ENCODE measurements around the gene WDR88. TPM values are rescaled to one million over a fixed set of nuclear protein-coding genes. Genes with fewer than 3 reads are reported as not detected.
"Not testable (repeated sequence)": the region's sequence is repeated elsewhere in the genome, so short reads cannot be mapped to it uniquely, and the experiment has no call there.

Gene WDR88
- total RNA-seq, 4 donors from 2014 or later: not detected

- Histone ChIP-seq H3K36me3 (no peaks in the 10 kb centered on the region), H3K27ac (replicated peaks in 1 of 4) (no peak overlapping the region), H3K4me3 (no peak overlapping the region), H3K9me3 (no peaks in the 10 kb centered on the region), H3K27me3 (no peaks in the 10 kb centered on the region), H3K4me1 (no peaks in the 10 kb centered on the region)
- 87% methylated on average over 4 of the region's 4 CpGs for WGBS
- no peak for DNase-seq (ENCODE audit: extremely low spot score)
- TF ChIP-seq CTCF (IDR thresholded peaks at IDR 0.05) (no peak), POLR2AphosphoS5 (IDR thresholded peaks at IDR 0.05) (no peak), POLR2A (IDR thresholded peaks at IDR 0.05; ENCODE audit: low read depth) (no peak), EP300 (IDR thresholded peaks at IDR 0.05) (no peak)
- intact Hi-C loops (cut with DNase I): no loop called here
Measured at GRCh38 chr19:33159149-33159548, 27.2 kb downstream of the WDR88 start.

DNA sequence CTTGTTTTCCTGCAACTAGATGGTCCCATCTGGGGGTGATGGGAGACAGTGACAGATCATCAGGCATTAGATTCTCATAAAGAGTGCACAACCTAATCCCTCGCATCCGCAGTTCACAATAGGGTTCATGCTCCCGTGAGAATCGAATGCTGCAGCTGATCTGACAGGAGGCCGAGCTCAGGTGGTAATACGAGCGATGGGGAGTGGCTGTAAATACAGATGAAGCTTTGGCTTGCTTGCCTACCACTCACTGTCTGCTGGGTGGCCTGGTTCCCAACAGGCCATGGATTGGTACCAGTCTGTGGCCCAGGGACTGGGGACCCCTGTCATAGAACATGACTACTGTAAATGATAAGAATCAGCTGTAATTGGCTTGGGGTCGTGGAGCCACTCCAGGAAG lies 28.0 kb downstream of the WDR88 start:
- Histone ChIP-seq H3K4me1 (no peaks in the 10 kb centered on the region), H3K27ac (replicated peaks in 1 of 4) (no peak overlapping the region), H3K4me3 (no peak overlapping the region), H3K36me3 (no peaks in the 10 kb centered on the region), H3K9me3 (no peaks in the 10 kb centered on the region), H3K27me3 (no peaks in the 10 kb centered on the region)
- DNase-seq (ENCODE audit: extremely low spot score): no peak
- TF ChIP-seq POLR2A (IDR thresholded peaks at IDR 0.05; ENCODE audit: low read depth) (no peak), CTCF (IDR thresholded peaks at IDR 0.05) (no peak), POLR2AphosphoS5 (IDR thresholded peaks at IDR 0.05) (no peak), EP300 (IDR thresholded peaks at IDR 0.05) (no peak)
- WGBS: 80% methylated on average over 8 of the region's 8 CpGs
- intact Hi-C loops (cut with DNase I): no loop called here

DNA sequence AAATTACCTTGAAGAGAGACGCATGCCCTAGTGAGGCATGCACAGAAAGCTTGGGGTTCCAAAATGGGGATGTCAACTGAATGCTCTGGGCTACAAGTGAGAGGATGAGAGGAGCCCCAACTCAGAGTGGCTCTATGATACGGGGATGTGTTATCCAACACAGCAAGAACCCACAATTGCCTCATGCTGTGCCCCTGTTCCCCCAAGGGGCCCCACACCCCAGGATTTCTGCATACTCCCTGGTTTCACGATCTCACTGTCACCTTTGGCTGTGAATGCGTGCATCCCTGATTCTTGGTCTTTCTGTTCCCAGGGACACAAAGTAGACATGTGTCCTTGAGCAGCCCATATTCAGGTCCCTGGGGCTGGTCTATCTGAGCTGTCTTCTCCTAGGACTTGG lies 29.3 kb downstream of the WDR88 start:
- no peak for TF ChIP-seq CTCF (IDR thresholded peaks at IDR 0.05)
- TF ChIP-seq POLR2A (IDR thresholded peaks at IDR 0.05; ENCODE audit: low read depth): no peak
- TF ChIP-seq EP300 (IDR thresholded peaks at IDR 0.05): no peak
- TF ChIP-seq POLR2AphosphoS5 (IDR thresholded peaks at IDR 0.05): no peak
- WGBS: 81% methylated on average over 3 of the region's 4 CpGs
- no peak for DNase-seq (ENCODE audit: extremely low spot score)
- no peak overlapping the region for H3K4me3 ChIP-seq
- no peaks in the 10 kb centered on the region for H3K9me3 ChIP-seq
- intact Hi-C loops (cut with DNase I): no loop called here
- H3K36me3 ChIP-seq: no peaks in the 10 kb centered on the region
- no peaks in the 10 kb centered on the region for H3K4me1 ChIP-seq
- H3K27ac ChIP-seq (replicated peaks in 1 of 4): no peak overlapping the region
- H3K27me3 ChIP-seq: no peaks in the 10 kb centered on the region

DNA sequence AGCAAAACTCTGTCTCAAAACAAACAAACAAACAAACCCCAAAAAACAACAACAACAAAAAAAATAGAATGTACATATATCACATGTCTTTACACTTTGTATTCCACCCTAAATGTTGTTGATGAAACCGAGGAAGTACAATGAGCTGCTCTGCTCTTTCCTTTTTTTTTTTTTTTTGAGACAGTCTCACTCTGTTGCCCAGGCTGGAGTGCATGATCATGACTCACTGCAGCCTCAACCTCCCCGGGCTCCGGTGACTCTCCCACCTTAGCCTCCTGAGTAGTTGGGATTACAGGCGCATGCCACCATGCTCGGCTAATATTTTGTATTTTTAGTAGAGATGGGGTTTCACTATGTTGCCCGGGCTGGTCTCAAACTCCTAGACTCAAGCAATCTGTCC lies 31.6 kb downstream of the WDR88 start:
- Histone ChIP-seq H3K27me3 (no peaks in the 10 kb centered on the region), H3K27ac (replicated peaks in 1 of 4) (no peak overlapping the region), H3K4me1 (no peaks in the 10 kb centered on the region), H3K9me3 (no peaks in the 10 kb centered on the region), H3K36me3 (no peaks in the 10 kb centered on the region), H3K4me3 (no peak overlapping the region)
- 78% methylated on average over 6 of the region's 6 CpGs for WGBS
- DNase-seq (ENCODE audit: extremely low spot score): no peak
- intact Hi-C loops (cut with DNase I): no loop called here
- no peak for TF ChIP-seq CTCF (IDR thresholded peaks at IDR 0.05)
- no peak for TF ChIP-seq EP300 (IDR thresholded peaks at IDR 0.05)
- no peak for TF ChIP-seq POLR2A (IDR thresholded peaks at IDR 0.05; ENCODE audit: low read depth)
- no peak for TF ChIP-seq POLR2AphosphoS5 (IDR thresholded peaks at IDR 0.05)

- H3K27me3 ChIP-seq; DNase-seq (ENCODE audit: extremely low spot score); H3K36me3 ChIP-seq; H3K9me3 ChIP-seq; H3K4me1 ChIP-seq; H3K4me3 ChIP-seq; intact Hi-C loops (cut with DNase I); H3K27ac ChIP-seq (replicated peaks in 1 of 4): not testable (repeated sequence)
- 67% methylated on average over 6 of the region's 6 CpGs for WGBS
Measured at GRCh38 chr19:33166037-33166436, 34.1 kb downstream of the WDR88 start.
